Central memory CD4-positive, alpha-beta T cell (primary cell): ENCODE measurements around the gene WFDC10B.
"Not testable (repeated sequence)": the region's sequence is repeated elsewhere in the genome, so short reads cannot be mapped to it uniquely, and the experiment has no call there.

Source experiments
- DNase-seq: peaks from one replicate; pipeline ENCODE4 v3.0.0; 2022

The WFDC10B gene

GRCh38 chr20:45646875-45647274, 57.9 kb downstream of the WFDC10B start:
- DNase-seq: no peak

DNA sequence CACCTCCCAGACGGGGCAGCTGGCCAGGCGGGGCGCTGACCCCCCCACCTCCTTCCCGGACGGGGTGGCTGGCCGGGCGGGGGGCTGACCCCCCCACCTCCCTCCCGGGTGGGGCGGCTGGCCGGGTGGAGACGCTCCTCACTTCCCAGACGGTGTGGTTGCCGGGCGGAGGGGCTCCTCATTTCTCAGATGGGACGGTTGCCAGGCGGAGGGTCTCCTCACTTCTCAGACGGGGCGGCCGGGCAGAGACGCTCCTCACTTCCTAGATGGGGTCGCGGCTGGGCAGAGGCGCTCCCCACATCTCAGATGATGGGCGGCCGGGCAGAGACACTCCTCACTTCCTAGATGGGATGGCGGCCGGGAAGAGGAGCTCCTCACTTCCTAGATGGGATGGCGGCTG, 59.0 kb downstream of the WFDC10B start:
- not testable (repeated sequence) for DNase-seq

DNA sequence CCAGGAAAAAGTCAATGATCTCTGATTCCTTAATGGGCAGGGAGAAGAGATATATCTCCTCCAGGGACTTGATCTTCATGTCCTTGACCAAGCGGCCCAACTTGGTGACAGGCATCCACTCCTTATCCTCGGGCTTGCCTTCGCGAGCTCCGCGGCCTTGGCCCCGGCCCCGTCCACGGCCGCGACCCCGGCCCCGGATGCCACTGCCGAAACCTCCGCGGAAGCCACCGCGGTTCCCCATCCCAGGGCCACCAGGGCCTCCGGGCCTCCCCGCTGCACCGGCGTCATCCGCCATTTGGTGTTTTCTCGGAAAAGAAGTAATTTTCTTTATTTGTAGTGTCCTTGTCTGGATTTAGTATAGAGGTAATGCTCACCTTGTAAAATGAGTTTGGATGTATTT, 63.7 kb downstream of the WFDC10B start:
- DNase-seq: not testable (repeated sequence)

- no peak for DNase-seq
Measured at GRCh38 chr20:45639687-45640086, 65.1 kb downstream of the WFDC10B start.

DNA sequence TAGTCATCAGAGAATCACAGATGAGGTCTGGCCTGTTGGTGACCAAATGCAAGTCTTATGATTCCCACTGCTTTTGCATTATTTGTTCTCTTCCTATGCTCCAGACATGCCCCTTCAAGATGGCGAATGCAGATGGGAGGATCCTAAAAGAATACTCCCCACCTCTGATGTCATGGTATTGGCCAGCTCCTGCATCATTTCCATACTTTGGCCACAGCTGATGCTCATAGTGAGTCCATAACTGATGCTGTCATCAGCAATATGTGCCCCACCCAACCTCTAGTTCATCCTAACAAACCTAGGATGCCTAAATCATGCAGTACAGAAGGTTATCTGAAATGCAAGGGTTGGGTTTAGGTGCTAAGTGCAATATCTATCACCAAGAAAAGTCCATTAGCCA, 68.3 kb downstream of the WFDC10B start:
- DNase-seq: no peak
